Epithelial cell of esophagus (primary cell): ENCODE data around the gene DCDC2C.

Source experiments
- DNase-seq: peaks from one replicate; pipeline ENCODE4 v3.0.0; 2010; ENCODE audit warnings: low read depth
- H3K4me3 ChIP-seq: 2 replicates; pipeline ENCODE4 v1.5.1; 2011; ENCODE audit warnings: mild to moderate bottlenecking, low read length, control low read depth
- TF ChIP-seq, protein P1 (sequence below): IDR thresholded peaks from 2 replicates; pipeline ENCODE4 v1.5.1; 2011; ENCODE audit warnings: low read depth, mild to moderate bottlenecking, low read length, control low read depth, inconsistent platforms; ENCODE audit not compliant: insufficient read depth; ENCODE audit errors: missing control alignments

DCDC2C gene

DNA sequence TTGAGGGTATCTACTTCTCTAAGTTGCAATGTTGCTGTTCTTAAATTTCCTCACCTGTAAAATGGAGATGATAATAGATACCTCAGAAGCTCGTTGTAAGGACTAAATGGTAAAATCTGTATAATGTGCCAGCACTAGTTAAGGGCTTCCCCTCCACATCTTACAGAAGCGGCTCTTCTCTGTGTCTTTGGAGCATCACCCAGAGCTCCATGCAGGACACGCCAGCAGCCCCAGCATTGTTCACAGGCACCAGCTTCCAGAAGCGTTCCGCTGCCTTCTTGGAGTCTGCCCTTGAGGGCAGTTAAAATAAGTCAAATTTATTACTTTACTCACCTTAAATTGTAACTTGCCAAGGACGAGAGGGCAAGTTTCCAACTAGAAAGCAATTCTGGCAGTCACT is 5.8 kb downstream of the DCDC2C start:
- TF ChIP-seq, protein P1, sequence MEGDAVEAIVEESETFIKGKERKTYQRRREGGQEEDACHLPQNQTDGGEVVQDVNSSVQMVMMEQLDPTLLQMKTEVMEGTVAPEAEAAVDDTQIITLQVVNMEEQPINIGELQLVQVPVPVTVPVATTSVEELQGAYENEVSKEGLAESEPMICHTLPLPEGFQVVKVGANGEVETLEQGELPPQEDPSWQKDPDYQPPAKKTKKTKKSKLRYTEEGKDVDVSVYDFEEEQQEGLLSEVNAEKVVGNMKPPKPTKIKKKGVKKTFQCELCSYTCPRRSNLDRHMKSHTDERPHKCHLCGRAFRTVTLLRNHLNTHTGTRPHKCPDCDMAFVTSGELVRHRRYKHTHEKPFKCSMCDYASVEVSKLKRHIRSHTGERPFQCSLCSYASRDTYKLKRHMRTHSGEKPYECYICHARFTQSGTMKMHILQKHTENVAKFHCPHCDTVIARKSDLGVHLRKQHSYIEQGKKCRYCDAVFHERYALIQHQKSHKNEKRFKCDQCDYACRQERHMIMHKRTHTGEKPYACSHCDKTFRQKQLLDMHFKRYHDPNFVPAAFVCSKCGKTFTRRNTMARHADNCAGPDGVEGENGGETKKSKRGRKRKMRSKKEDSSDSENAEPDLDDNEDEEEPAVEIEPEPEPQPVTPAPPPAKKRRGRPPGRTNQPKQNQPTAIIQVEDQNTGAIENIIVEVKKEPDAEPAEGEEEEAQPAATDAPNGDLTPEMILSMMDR: no peak
- no peak overlapping the region for H3K4me3 ChIP-seq
- no peak for DNase-seq

DNA sequence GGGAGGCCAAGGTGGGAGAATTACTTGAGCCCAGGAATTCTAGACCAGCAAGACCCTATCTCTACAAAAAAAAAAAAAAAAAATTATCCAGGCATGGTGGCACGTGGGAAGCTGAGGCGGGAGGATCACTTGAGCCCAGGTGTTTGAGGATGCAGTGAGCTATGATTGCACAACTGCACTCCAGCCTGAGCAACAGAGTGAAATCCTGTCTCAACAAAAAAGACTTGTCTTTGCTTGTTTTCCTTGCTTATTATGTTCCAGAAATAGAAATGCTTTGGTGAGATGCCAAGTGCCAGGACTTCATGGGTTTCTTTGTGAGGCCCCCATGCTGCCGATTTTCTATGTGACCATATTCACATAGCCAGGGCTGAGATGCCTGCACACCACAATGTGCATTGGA is 9.0 kb downstream of the DCDC2C start:
- peak; percentile 65 for DNase-seq
- no peak overlapping the region for H3K4me3 ChIP-seq
- TF ChIP-seq, protein P1: no peak

DNA sequence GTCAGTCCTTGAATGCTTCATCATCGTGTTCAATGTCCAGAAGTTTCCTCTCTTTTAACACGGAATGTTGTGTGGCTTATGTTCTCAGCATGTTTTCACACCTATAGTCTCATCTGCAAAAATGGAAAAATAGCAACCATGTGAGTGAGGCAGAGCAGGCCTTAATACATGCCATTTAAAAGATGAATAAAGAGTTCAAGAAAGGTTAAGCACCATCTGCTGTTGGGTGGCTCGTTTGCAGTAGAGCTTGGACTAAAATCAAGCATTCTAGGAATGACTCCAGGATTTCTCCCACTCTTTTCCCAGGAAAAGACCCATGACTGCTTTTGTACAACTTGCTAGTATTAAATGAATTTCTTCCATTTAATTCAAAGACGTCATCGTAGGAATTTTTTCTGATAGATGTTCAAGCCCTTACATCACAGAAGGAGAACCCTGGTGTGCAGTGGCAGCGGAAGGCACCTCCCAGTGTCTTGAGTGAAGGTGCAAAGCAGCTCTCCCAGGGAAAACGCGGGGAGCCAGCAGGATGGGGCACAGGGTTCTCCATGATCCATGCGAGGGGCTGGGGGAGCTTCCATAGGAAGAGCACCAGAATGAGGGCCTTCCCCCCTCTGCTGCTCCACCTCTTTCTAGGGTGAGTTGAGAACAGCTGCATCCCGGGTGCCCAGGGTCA is 9.6 kb downstream of the DCDC2C start:
- TF ChIP-seq, protein P1: no peak
- no peak for DNase-seq

DNA sequence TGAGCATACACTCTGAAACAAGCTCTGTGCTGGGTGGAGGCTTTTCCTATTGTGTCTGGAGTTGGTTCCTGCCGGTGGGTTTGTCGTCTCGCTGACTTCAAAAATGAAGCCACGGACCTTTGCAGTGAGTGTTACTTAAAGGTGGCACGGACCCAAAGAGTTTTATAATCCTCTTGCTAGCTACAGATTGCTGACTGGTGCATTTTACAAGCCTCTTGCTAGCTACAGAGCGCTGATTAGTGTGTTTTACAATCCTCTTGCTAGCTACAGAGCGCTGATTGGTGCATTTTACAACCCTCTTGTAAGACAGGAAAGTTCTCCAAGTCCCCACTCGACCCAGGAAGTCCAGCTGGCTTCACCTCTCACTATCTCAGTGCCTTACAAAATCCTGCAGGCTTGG is 15.3 kb downstream of the DCDC2C start:
- no peak overlapping the region for H3K4me3 ChIP-seq
- DNase-seq: no peak
- TF ChIP-seq, protein P1: no peak

More for the DNA sequence above, 9.6 kb downstream of the DCDC2C start:
- no peak overlapping the region for H3K4me3 ChIP-seq

DNA sequence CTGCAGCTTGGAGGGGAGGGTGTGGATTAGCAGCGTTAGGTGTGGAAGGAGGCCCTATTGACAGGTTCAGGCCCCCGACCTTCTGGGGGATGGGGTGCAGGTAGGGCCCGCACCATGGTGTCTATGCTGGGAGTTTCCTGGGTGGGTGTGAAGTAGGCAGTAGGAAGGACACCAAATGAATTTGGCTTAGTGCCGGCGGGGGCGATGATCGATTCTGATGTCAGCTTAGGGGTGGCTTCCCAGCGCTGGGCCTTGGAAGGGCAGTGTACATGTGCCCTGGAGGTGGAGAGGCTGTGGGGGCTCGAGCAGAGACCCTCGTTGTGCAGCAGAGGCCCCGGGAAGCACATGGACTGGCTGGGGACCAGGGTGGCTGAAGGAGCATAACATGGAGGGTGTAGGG is 21.6 kb downstream of the DCDC2C start:
- DNase-seq: no peak
- TF ChIP-seq, protein P1: no peak
- H3K4me3 ChIP-seq: no peak overlapping the region

DNA sequence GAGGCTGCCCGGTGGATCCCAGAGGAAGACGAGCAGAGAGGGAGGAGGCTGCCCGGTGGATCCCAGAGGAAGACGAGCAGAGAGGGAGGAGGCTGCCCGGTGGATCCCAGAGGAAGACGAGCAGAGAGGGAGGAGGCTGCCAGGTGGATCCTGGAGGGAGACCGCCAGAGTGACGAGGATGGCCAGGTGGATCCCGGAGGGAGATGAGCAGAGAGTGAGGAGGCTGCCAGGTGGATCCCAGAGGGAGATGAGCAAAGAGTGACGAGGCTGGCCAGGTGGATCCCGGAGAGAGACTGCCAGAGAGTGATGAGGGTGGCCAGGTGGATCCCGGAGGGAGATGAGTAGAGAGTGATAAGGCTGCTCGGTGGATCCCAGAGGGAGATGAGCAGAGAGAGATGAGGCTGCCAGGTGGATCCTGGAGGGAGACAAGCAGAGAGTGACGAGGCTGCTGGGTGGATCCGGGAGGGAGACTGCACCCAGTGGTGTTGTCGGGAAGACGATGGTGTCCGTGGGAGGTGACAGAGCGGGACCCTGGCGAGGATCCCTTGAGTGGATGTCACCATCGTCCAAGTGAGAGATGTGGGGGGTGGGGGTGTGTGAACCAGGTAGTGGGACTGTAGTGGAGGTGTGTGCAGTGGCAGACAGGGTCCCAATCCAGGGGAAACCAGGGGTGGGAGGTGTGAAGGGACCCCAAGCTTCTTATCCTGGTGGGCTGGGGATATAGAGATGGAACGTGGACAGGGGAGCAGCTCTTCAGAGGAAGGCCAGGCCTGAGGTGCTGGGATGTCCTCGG is 22.3 kb downstream of the DCDC2C start:
- no peak for DNase-seq
- H3K4me3 ChIP-seq: no peak overlapping the region
- TF ChIP-seq, protein P1: no peak
